Mesodermal cell (in vitro differentiated cells): ENCODE data around the gene UBR4.

Experiments
- H3K27ac ChIP-seq: 2 replicates; pipeline ENCODE4 v1.7.0; 2013; ENCODE audit warnings: mild to moderate bottlenecking, low read depth, low read length, moderate library complexity; ENCODE audit not compliant: severe bottlenecking
- H3K36me3 ChIP-seq: 2 replicates; pipeline ENCODE4 v1.7.1; 2013; ENCODE audit warnings: mild to moderate bottlenecking, low read length, moderate library complexity; ENCODE audit not compliant: control insufficient read depth, insufficient read depth
- H3K4me1 ChIP-seq: one replicate; pipeline ENCODE4 v1.7.1; 2013; ENCODE audit warnings: mild to moderate bottlenecking, low read length; ENCODE audit not compliant: insufficient read depth, control insufficient read depth, poor library complexity, severe bottlenecking
- H3K4me3 ChIP-seq: 2 replicates; pipeline ENCODE4 v1.7.0; 2013; ENCODE audit warnings: low read length, control low read depth, mild to moderate bottlenecking; ENCODE audit not compliant: insufficient read depth, poor library complexity, severe bottlenecking; ENCODE audit errors: extremely low read depth
- H3K9me3 ChIP-seq: 2 replicates; pipeline ENCODE4 v1.7.1; 2013; ENCODE audit warnings: mild to moderate bottlenecking, low read length, moderate library complexity; ENCODE audit not compliant: control insufficient read depth
- WGBS, 2 experiments: methylation state at CpG; one replicate each; pipeline ENCODE4 v1.1.5; 2013; ENCODE audit warnings: missing lambda C conversion rate in 2 of 2; ENCODE audit not compliant: insufficient coverage in 2 of 2; 5-methylcytosine and 5-hydroxymethylcytosine counted together

Gene UBR4

DNA sequence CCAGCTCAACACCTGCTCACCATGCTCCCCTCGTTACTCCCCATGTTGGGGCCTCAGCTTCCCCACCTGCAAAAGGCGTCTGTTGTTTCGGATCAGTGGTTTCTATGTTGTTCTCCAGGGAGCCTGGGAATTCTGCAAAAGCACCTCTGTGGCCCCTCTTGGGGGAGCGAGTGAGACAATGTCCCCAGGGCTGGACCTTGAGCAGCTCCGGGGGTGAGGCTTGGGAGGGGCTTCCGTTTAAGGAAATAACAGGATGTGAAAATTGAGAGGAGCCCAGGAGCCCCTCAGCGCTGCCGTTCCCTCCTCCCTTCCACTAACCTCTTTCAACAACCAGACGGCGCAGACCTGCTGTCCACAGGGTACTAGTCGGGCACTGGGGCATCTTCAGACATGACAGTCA is 155.1 kb downstream of the UBR4 start:
- Histone ChIP-seq H3K4me1 (peaks cover 16% of the 10 kb centered on the region), H3K4me3 (no peak overlapping the region), H3K36me3 (no peaks in the 10 kb centered on the region), H3K9me3 (no peaks in the 10 kb centered on the region), H3K27ac (no peak overlapping the region)
- 90 to 100% methylated on average over 1 to 6 of the region's 11 CpGs for WGBS, 2 experiments

DNA sequence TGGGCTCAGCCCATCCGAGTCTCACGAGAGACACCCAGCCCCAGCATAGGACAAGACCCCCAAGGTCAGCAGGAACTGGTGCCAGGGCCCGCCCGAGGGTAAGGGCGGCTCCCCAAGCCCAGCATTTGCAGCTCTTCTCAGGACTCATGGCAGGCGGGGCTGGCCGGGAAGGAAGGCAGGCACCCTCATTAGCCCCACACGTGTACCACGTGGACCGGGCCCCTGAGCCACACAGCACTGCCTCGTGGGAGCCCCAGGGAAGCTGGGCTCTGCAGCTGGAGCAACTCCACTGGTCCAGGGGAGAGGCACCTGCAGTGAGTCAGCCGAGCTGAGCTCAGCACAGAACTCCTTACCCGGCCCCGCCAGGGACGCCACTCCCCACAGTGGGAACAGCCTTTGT is 155.8 kb downstream of the UBR4 start:
- Histone ChIP-seq H3K36me3 (no peaks in the 10 kb centered on the region), H3K4me1 (peaks cover 16% of the 10 kb centered on the region), H3K9me3 (no peaks in the 10 kb centered on the region), H3K27ac (no peak overlapping the region), H3K4me3 (no peak overlapping the region)
- 90 to 92% methylated on average over 13 to 15 of the region's 15 CpGs for WGBS, 2 experiments

DNA sequence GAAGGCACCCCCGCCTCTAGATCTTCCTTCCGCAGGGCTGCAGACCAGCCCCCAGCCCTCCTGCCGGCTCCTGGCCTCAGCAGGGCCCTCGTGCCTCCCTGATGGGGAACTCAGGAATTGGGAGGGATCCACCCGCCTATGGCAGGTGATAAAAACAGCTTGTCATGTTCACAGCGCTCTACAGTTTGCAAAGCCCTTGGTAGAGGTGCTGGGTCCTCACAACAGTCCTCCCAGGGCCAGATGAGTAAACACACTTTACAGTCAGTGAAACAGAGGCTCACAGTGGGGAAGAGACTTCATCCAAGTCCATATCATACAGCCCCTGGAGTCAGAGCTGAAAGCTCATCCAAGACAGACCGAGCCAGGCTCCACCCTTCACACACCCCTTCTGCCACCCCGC is 156.6 kb downstream of the UBR4 start:
- WGBS, 2 experiments = 54 to 63% methylated on average over 6 of the region's 8 CpGs
- H3K36me3 ChIP-seq = no peaks in the 10 kb centered on the region
- H3K4me1 ChIP-seq = peaks cover 16% of the 10 kb centered on the region
- no peaks in the 10 kb centered on the region for H3K9me3 ChIP-seq
- no peak overlapping the region for H3K27ac ChIP-seq
- no peak overlapping the region for H3K4me3 ChIP-seq

DNA sequence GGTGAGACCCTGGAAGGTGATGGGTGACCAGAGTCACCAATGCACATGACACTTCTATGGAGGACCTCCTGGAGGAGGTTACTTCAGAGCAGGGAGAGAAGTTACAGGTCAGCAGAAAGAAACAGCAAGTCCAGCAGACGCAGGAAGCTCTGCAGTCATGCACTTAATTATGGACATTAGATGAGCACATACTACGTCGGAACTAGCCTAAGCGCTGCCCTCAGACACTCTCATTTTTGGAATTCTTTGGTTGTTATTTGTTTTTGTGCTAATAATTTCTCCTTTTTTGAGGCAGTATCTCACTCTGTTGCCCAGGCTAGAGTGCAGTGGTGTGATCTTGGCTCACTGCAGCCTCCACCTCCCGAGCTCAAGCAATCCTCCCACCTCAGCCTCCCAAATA is 160.3 kb downstream of the UBR4 start:
- peaks cover 16% of the 10 kb centered on the region for H3K4me1 ChIP-seq
- no peaks in the 10 kb centered on the region for H3K9me3 ChIP-seq
- H3K36me3 ChIP-seq = no peaks in the 10 kb centered on the region
- 90 to 100% methylated on average over 4 to 5 of the region's 5 CpGs for WGBS, 2 experiments
- H3K4me3 ChIP-seq = no peak overlapping the region
- no peak overlapping the region for H3K27ac ChIP-seq

DNA sequence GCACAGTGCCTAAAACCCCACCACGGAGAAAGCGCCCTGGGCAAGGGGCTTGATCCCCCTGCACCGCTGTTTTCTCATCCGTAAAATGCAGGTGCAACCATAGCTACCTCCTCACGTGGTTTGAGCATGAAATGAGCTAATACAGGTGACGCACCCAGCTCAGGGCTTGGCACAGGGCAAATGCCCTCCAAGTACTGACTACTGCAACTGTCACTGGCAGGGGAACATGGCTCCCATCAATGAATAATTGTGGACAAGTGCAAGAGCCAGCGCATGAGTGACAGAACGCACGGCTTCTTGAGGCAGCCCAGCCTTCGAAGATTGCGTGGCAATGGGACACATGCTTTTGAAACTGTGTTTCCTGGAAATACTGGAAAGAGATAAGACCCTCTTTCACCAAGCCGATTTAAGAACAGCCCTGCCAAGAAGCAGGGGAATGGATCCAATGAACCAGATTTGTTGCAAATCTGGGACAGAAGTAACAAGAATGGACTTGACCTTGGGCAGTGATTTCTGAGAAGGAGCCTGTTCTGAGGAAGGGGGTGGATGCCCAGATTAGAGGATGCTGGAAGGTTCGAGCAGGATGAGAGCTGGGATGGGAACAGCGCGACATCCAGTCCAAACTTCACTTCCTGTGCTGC is 160.8 kb downstream of the UBR4 start:
- WGBS, 2 experiments = 90 to 94% methylated on average over 14 to 15 of the region's 15 CpGs
- no peak overlapping the region for H3K27ac ChIP-seq
- H3K4me1 ChIP-seq = peaks cover 20% of the 10 kb centered on the region

DNA sequence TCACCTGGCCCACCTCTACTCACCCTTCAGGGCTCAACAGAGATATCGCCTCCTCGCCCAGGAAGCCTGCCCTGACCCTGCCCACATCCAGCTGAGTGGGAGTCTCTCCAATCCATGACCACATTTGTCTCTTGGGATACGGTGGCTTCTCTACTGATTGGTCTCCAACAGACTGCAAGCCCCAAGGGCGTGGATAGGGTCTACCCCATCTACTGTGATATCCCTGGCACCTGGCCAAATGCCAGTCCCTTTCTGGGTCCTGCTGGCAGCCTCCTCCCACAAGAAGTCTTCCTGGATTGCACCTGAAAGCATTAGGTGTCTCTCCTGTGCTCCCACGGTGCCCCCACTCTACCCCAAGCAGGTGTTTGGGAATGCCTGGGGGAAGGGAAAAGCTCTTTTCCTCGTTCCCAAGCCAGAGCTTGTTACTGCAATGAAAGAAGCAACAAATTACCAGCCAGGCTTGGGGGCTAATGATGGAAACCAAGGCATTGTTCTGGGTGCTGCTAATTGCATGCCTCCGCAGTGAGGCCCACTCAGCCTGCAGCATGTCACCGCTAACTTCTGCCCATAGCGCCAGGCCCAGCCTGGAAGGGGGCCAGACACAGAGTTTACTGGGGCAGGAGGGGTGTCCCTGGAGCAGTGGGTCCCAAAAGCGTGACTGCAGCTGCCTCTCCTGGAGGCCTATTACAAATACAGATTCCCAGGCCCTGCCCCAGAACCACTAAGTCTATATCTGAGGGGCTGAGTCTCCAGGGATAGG is 162.9 kb downstream of the UBR4 start:
- WGBS, 2 experiments = 92% methylated on average over 5 to 9 of the region's 10 CpGs

More for the DNA sequence above, 160.8 kb downstream of the UBR4 start:
- H3K9me3 ChIP-seq = no peaks in the 10 kb centered on the region
- no peak overlapping the region for H3K4me3 ChIP-seq
- H3K36me3 ChIP-seq = no peaks in the 10 kb centered on the region

DNA sequence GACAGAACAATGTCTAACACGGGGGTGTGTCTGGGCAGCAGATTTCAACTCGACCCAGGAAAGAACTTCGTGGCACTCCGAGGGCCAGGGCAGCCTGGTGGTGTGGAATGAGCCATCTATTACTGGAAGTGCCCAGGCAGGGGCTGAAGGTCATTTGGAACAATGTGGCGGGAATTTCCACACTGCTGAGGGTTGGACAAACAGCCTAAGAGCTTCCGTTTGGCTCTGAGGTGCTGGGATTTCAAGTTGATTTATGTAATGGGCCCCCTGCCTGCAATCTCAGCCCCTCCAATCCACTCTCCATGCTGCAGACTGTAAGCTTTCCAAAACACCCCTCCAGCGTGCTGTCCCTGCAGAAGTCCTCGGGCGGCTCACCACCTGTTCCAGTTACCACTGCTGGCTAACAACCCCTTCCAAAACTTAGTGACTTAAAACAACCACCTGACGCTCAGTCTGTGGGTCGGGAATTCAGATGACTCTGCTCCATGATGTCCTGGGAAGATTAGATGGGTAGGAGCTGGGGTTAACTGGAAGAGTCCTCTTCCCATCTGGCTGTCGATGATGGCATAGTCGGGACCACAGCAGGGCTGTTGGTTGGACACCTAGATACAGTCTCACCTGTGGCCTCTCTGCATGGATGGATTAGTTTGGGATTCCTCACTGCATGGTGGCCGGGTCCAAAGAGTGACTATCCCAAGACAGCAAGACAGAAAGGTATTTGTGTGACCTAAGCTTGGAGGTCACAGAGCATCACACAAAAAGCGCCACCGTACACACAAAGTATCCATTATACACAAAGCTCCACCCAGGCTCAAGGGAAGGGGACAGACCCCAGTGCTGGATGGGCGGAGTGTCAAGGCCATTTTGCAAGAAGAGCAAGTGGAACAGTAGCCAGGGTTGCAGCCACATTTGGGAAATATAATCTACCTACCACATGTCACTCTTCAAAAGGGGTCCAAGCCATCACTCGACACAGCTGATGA is 163.9 kb downstream of the UBR4 start:
- 84 to 91% methylated on average over 13 of the region's 18 CpGs for WGBS, 2 experiments
- Histone ChIP-seq H3K27ac (no peak overlapping the region), H3K36me3 (no peaks in the 10 kb centered on the region)

More for the DNA sequence above, 162.9 kb downstream of the UBR4 start:
- Histone ChIP-seq H3K27ac (no peak overlapping the region), H3K9me3 (no peaks in the 10 kb centered on the region), H3K36me3 (no peaks in the 10 kb centered on the region), H3K4me1 (peaks cover 16% of the 10 kb centered on the region), H3K4me3 (no peak overlapping the region)

DNA sequence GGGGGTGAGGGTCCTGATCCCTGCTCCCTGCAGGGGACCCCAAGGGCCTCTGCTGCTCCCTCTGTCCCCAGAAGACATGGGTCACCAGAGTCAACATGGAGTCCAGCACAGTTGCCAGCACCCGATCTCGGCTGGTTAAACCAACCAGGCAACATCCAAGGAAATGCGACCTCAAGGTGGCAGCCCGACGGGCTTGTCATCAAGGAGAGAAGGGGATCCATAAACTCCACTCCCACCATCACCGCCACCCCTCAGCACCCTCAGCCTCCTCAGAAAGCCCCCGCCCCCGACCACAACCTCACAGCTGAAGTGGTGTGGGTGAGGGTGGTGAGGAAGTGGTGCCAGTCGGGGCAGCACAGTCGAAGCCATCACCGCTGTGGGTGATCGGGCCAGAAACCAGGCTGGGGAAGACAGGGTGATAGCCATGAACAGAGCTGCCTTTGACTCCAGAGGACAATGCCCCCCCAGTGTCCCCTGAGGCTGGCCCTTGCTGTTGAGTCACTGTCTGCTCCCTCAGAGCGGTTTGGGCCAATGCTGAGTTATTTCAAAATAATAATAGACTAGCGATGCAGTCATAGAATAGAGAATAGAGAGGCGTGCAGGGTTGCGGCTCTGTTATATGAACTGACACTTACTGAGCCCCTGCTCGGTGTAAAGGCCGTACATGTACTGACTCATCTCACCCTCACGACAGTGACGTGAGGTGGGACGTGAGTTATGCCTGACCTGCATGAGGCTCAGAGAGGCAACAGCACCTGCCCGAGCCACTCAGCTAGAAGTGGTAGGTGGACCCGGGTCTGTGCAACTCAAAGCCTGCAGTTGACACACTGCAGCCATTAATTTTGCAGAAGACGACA is 164.9 kb downstream of the UBR4 start:
- H3K4me3 ChIP-seq = no peak overlapping the region
- H3K27ac ChIP-seq = no peak overlapping the region

More for the DNA sequence above, 163.9 kb downstream of the UBR4 start:
- no peaks in the 10 kb centered on the region for H3K9me3 ChIP-seq
- H3K4me1 ChIP-seq = peaks cover 9% of the 10 kb centered on the region
- no peak overlapping the region for H3K4me3 ChIP-seq

DNA sequence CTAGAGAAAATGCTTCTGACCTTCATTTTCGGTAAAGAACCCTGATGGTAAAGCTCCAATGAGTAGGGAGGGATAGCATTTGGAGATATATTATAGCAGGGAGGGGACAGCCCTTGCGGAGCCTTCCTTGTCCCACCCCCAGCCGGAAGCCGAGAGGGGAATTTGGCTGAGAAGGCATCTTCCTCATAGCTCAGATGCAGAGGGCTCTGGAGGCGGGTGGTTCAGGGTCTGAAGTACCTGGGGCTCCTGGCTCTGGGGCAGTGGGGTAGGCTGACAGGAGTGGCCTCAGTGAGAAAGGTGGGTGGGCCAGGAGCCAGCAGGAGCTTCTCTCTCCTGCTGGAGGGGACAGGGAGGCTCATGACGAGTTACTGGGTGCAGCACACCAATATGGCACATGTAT is 165.6 kb downstream of the UBR4 start:
- H3K27ac ChIP-seq = no peak overlapping the region
- H3K36me3 ChIP-seq = no peaks in the 10 kb centered on the region
- H3K9me3 ChIP-seq = no peaks in the 10 kb centered on the region
- 89 to 100% methylated on average over 2 to 5 of the region's 6 CpGs for WGBS, 2 experiments
- H3K4me3 ChIP-seq = no peak overlapping the region
- peaks cover 6% of the 10 kb centered on the region for H3K4me1 ChIP-seq

More for the DNA sequence above, 164.9 kb downstream of the UBR4 start:
- Histone ChIP-seq H3K9me3 (no peaks in the 10 kb centered on the region), H3K4me1 (peaks cover 6% of the 10 kb centered on the region), H3K36me3 (no peaks in the 10 kb centered on the region)
- WGBS, 2 experiments = 93 to 96% methylated on average over 12 to 20 of the region's 24 CpGs
